ENCODE measurements around the gene SLC10A1.

DNA sequence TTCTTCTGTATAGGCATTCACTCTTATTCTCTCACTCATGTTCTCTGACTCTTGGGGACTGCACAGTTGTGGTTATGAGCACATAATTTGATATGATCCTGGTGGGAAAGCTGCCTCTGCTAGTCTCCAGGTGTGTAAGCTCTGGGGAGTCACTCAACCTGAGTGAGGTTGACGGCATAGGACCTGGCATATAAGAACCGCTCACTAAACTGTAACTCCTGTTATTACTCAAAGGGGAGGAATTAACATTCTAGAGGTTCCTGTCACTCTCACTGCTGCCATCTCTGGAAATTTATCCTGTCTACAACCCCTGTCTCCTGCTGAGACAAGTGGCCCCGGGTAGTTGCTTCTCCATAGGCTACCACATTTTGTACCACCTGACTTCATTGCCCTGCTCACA lies 16.1 kb downstream of the SLC10A1 start:
- TF ChIP-seq, protein P1, sequence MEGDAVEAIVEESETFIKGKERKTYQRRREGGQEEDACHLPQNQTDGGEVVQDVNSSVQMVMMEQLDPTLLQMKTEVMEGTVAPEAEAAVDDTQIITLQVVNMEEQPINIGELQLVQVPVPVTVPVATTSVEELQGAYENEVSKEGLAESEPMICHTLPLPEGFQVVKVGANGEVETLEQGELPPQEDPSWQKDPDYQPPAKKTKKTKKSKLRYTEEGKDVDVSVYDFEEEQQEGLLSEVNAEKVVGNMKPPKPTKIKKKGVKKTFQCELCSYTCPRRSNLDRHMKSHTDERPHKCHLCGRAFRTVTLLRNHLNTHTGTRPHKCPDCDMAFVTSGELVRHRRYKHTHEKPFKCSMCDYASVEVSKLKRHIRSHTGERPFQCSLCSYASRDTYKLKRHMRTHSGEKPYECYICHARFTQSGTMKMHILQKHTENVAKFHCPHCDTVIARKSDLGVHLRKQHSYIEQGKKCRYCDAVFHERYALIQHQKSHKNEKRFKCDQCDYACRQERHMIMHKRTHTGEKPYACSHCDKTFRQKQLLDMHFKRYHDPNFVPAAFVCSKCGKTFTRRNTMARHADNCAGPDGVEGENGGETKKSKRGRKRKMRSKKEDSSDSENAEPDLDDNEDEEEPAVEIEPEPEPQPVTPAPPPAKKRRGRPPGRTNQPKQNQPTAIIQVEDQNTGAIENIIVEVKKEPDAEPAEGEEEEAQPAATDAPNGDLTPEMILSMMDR (IDR thresholded peaks at IDR 0.05): no peak
- TF ChIP-seq EZH2 (IDR thresholded peaks at IDR 0.05; ENCODE audit: borderline replicate concordance, insufficient read depth, low read depth, low read length, poor library complexity, severe bottlenecking): no peak
